Trophoblast cell (in vitro differentiated cells and primary cell): ENCODE data around the gene SPTBN2.

Experiments used
- DNase-seq, 2 donors: peaks; one replicate each; pipeline ENCODE4 v3.0.0-alpha.2; 2016
- H2AFZ ChIP-seq: 2 replicates; pipeline ENCODE4 v1.6.1; 2013; ENCODE audit warnings: low read length, moderate library complexity, mild to moderate bottlenecking; ENCODE audit not compliant: insufficient read depth, poor library complexity
- H2AK5ac ChIP-seq: 2 replicates; pipeline ENCODE4 v1.6.1; 2013; ENCODE audit warnings: mild to moderate bottlenecking, low read length
- H2BK120ac ChIP-seq: 2 replicates; pipeline ENCODE4 v1.6.1; 2013; ENCODE audit warnings: low read length, mild to moderate bottlenecking, moderate library complexity; ENCODE audit not compliant: insufficient read depth, poor library complexity
- H2BK12ac ChIP-seq: 2 replicates; pipeline ENCODE4 v1.6.1; 2013; ENCODE audit warnings: mild to moderate bottlenecking, low read length, moderate library complexity
- H2BK5ac ChIP-seq: 2 replicates; pipeline ENCODE4 v1.6.1; 2013; ENCODE audit warnings: low read length, low read depth, moderate library complexity, mild to moderate bottlenecking; ENCODE audit not compliant: poor library complexity
- H3K14ac ChIP-seq: 2 replicates; pipeline ENCODE4 v1.6.1; 2013; ENCODE audit warnings: mild to moderate bottlenecking, low read length
- H3K18ac ChIP-seq: 2 replicates; pipeline ENCODE4 v1.6.1; 2013; ENCODE audit warnings: mild to moderate bottlenecking, low read length
- H3K23ac ChIP-seq: 2 replicates; pipeline ENCODE4 v1.6.1; 2013; ENCODE audit warnings: low read length
- H3K27ac ChIP-seq: 2 replicates; pipeline ENCODE4 v1.5.1; 2013; ENCODE audit warnings: low read depth, mild to moderate bottlenecking, inconsistent platforms, low read length, moderate library complexity
- H3K27me3 ChIP-seq: 2 replicates; pipeline ENCODE4 v1.6.1; 2013; ENCODE audit warnings: inconsistent platforms, mild to moderate bottlenecking, low read length, moderate library complexity; ENCODE audit not compliant: insufficient read depth
- H3K36me3 ChIP-seq, 2 experiments: 1 replicate in 1 of 2; 2 replicates in 1 of 2; pipeline ENCODE4 v1.6.1; 2013; ENCODE audit warnings: low read length in 2 of 2, mild to moderate bottlenecking in 2 of 2, moderate library complexity in 1 of 2; ENCODE audit not compliant: insufficient read depth in 2 of 2, control insufficient read depth in 1 of 2
- H3K4ac ChIP-seq: 2 replicates; pipeline ENCODE4 v1.6.1; 2013; ENCODE audit warnings: low read depth, mild to moderate bottlenecking, low read length, moderate library complexity
- H3K4me1 ChIP-seq, 2 experiments: 1 replicate in 1 of 2; 2 replicates in 1 of 2; pipeline ENCODE4 v1.6.1; 2013; ENCODE audit warnings: low read length in 2 of 2, mild to moderate bottlenecking in 2 of 2, moderate library complexity in 1 of 2; ENCODE audit not compliant: insufficient read depth in 2 of 2, control insufficient read depth in 1 of 2
- H3K4me2 ChIP-seq: 2 replicates; pipeline ENCODE4 v1.6.1; 2013; ENCODE audit warnings: inconsistent platforms, mild to moderate bottlenecking, low read length, moderate library complexity
- H3K4me3 ChIP-seq: 2 replicates; pipeline ENCODE4 v1.5.1; 2013; ENCODE audit warnings: mild to moderate bottlenecking, low read depth, low read length, inconsistent platforms
- H3K79me1 ChIP-seq: one replicate; pipeline ENCODE4 v1.6.1; 2013; ENCODE audit warnings: low read length
- H3K79me2 ChIP-seq: 2 replicates; pipeline ENCODE4 v1.6.1; 2013; ENCODE audit warnings: low read length, mild to moderate bottlenecking; ENCODE audit not compliant: control insufficient read depth, insufficient read depth, poor library complexity
- H3K9ac ChIP-seq: 2 replicates; pipeline ENCODE4 v1.6.1; 2013; ENCODE audit warnings: mild to moderate bottlenecking, low read length
- H3K9me3 ChIP-seq: 2 replicates; pipeline ENCODE4 v1.6.1; 2013; ENCODE audit warnings: low read depth, mild to moderate bottlenecking, control low read depth, inconsistent platforms, low read length; ENCODE audit not compliant: insufficient read depth
- H4K12ac ChIP-seq: 2 replicates; pipeline ENCODE4 v1.6.1; 2013; ENCODE audit warnings: low read depth, mild to moderate bottlenecking, low read length, moderate library complexity
- H4K8ac ChIP-seq: 2 replicates; pipeline ENCODE4 v1.6.1; 2013; ENCODE audit warnings: low read depth, mild to moderate bottlenecking, low read length, moderate library complexity
- H4K91ac ChIP-seq: one replicate; pipeline ENCODE4 v1.6.1; 2013; ENCODE audit warnings: low read depth, mild to moderate bottlenecking, low read length, moderate library complexity
- WGBS: extraction: QIAGEN DNeasy Blood & Tissue Kit; methylation state at CpG from one replicate; pipeline ENCODE4 v1.1.7; 2013; ENCODE audit warnings: missing lambda C conversion rate; ENCODE audit not compliant: insufficient read length, insufficient coverage; ENCODE audit errors: extremely low coverage; 5-methylcytosine and 5-hydroxymethylcytosine counted together

Gene SPTBN2

GRCh38 chr11:66706989-66707388 lies 22.0 kb downstream of the SPTBN2 start:
- no peaks in the 10 kb centered on the region for H3K9me3 ChIP-seq
- H2AK5ac ChIP-seq = no peak overlapping the region
- no peak overlapping the region for H3K4me2 ChIP-seq
- H3K4me3 ChIP-seq = no peak overlapping the region
- H2BK5ac ChIP-seq = no peak overlapping the region
- no peak overlapping the region for H2AFZ ChIP-seq
- no peak overlapping the region for H3K9ac ChIP-seq
- no peak overlapping the region for H2BK120ac ChIP-seq
- no peak overlapping the region for H3K4ac ChIP-seq
- H4K8ac ChIP-seq = no peak overlapping the region
- DNase-seq = no peak
- H2BK12ac ChIP-seq = no peak overlapping the region
- H3K79me2 ChIP-seq = no peaks in the 10 kb centered on the region
- no peak overlapping the region for H3K18ac ChIP-seq
- H3K14ac ChIP-seq = no peak overlapping the region
- H4K91ac ChIP-seq = no peak overlapping the region
- no peaks in the 10 kb centered on the region for H3K27me3 ChIP-seq
- H3K4me1 ChIP-seq = no peaks in the 10 kb centered on the region
- no CpG with 5 or more reads among the region's 9 CpGs for WGBS
- no peak overlapping the region for H4K12ac ChIP-seq
- H3K27ac ChIP-seq = no peak overlapping the region
- no peaks in the 10 kb centered on the region for H3K79me1 ChIP-seq
- no peak overlapping the region for H3K23ac ChIP-seq
- H3K36me3 ChIP-seq = peaks cover 18 to 24% of the 10 kb centered on the region in 2 experiments

- Histone ChIP-seq H2BK120ac (no peak overlapping the region), H3K27ac (no peak overlapping the region), H3K36me3 (peaks cover 22 to 28% of the 10 kb centered on the region in 2 experiments), H4K12ac (peak overlapping the region; percentile 43), H2AK5ac (no peak overlapping the region), H4K8ac (no peak overlapping the region), H3K9me3 (no peaks in the 10 kb centered on the region), H3K79me1 (no peaks in the 10 kb centered on the region), H3K4me3 (no peak overlapping the region), H4K91ac (no peak overlapping the region), H3K4ac (no peak overlapping the region), H2AFZ (no peak overlapping the region), H3K27me3 (no peaks in the 10 kb centered on the region), H3K79me2 (no peaks in the 10 kb centered on the region), H3K14ac (no peak overlapping the region), H3K18ac (no peak overlapping the region), H2BK5ac (no peak overlapping the region), H3K9ac (no peak overlapping the region), H3K4me2 (no peak overlapping the region), H3K4me1 (no peaks in the 10 kb centered on the region), H3K23ac (no peak overlapping the region), H2BK12ac (no peak overlapping the region)
- no peak for DNase-seq
- no CpG with 5 or more reads among the region's 26 CpGs for WGBS
Measured at GRCh38 chr11:66705587-66706335, 23.3 kb downstream of the SPTBN2 start.

DNA sequence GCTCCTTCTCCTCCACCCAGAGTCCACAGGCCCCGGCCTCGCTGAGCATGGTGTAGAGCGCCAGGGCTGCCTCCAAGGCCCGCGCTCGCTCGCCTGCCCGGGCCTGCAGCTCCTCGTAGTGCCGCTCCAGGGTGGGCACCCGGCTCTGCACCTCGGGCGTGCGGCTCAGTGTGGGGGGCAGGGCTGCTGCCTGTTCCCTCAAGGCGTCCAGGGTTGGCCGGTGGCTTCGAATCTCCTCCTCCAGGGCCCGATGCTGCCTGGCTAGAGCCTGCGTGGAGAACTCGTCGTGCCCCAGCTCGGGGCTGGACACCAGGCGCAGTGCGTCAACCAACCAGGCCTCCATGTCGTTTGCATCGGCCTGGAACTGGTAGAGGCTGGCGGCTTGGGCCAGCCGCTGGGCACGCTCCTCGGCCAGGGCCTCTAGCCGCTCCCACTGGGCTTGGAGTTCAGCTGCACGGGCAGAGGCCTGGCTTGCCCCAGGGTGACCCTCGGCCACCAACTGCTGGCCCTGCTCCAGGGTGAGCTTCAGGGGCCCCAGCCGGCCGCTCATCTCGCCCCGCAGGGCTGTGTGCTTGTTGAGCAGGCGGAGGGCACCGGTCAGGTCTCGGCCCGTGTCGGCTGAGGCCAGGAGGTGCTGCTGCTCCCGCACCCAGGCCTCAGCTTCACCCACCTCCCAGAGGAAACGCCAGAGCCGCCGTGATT lies 24.2 kb downstream of the SPTBN2 start:
- Histone ChIP-seq H2BK5ac (no peak overlapping the region), H3K79me2 (no peaks in the 10 kb centered on the region), H3K23ac (no peak overlapping the region), H3K27ac (no peak overlapping the region), H4K12ac (no peak overlapping the region), H2BK12ac (no peak overlapping the region), H2AK5ac (no peak overlapping the region), H4K8ac (no peak overlapping the region), H3K9me3 (no peaks in the 10 kb centered on the region), H2AFZ (no peak overlapping the region), H3K79me1 (no peaks in the 10 kb centered on the region), H2BK120ac (no peak overlapping the region), H3K18ac (no peak overlapping the region), H4K91ac (no peak overlapping the region), H3K4me1 (no peaks in the 10 kb centered on the region), H3K9ac (no peak overlapping the region), H3K36me3 (peaks cover 27 to 31% of the 10 kb centered on the region in 2 experiments), H3K4me2 (no peak overlapping the region), H3K4me3 (no peak overlapping the region), H3K14ac (no peak overlapping the region), H3K27me3 (no peaks in the 10 kb centered on the region), H3K4ac (no peak overlapping the region)
- no CpG with 5 or more reads among the region's 46 CpGs for WGBS
- no peak for DNase-seq

DNA sequence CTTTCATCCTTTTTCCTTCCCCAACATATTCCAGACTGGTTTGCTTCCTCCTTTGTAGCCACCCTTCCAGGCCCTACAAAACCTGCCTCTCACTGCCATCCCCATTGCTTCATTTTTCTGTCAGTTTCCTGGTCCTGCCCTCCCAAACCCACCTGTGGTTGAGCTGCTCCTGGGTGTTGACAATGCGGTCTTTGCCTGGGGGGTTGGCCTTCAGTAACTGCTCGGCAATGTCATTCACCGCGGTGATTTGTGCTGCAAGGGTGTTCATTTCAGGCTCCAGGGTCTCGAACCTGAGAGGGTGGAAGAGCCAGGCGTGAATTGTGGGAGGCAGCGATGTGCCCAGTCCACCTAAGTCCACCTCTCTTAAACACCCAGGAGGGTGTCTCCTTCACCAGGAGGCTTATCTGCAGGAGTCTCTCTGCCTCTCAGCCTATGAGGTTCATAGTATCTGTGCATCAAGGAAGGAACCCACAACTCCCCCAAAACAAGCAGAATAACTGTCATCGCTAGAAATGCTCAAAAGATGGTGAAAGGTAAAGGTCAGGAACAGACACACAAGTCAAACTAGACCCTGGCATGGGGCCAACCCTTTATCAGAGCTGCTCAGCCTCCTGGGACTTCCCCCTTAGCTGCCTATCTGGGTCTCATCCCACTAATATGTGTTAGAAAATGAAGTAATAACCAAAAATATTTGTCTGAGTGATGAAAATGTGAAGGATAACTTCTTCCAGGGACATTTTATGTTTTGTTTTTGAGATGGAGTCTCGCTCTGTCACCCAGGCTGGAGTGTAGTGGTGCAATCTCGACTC lies 27.4 kb downstream of the SPTBN2 start:
- no peak overlapping the region for H3K4me2 ChIP-seq
- no peak overlapping the region for H3K4ac ChIP-seq
- H3K36me3 ChIP-seq = peaks cover 24 to 34% of the 10 kb centered on the region in 2 experiments
- no peaks in the 10 kb centered on the region for H3K79me1 ChIP-seq
- no peak overlapping the region for H4K12ac ChIP-seq
- no CpG with 5 or more reads among the region's 10 CpGs for WGBS
- H4K8ac ChIP-seq = no peak overlapping the region
- H3K79me2 ChIP-seq = no peaks in the 10 kb centered on the region
- H2AFZ ChIP-seq = no peak overlapping the region
- H2BK12ac ChIP-seq = no peak overlapping the region
- H3K27ac ChIP-seq = no peak overlapping the region
- H3K9ac ChIP-seq = no peak overlapping the region
- no peak overlapping the region for H2AK5ac ChIP-seq
- H2BK5ac ChIP-seq = no peak overlapping the region
- no peak overlapping the region for H3K14ac ChIP-seq
- H4K91ac ChIP-seq = no peak overlapping the region
- no peak for DNase-seq
- H3K23ac ChIP-seq = no peak overlapping the region
- no peak overlapping the region for H2BK120ac ChIP-seq
- no peak overlapping the region for H3K18ac ChIP-seq
- H3K4me1 ChIP-seq = no peaks in the 10 kb centered on the region
- no peak overlapping the region for H3K4me3 ChIP-seq
- no peaks in the 10 kb centered on the region for H3K27me3 ChIP-seq
- H3K9me3 ChIP-seq = peaks cover 4% of the 10 kb centered on the region
